ENCODE results near the gene PNKP.
A peak's percentile ranks its signal among the peaks of the same experiment; 100 is the strongest.

PNKP gene

DNA sequence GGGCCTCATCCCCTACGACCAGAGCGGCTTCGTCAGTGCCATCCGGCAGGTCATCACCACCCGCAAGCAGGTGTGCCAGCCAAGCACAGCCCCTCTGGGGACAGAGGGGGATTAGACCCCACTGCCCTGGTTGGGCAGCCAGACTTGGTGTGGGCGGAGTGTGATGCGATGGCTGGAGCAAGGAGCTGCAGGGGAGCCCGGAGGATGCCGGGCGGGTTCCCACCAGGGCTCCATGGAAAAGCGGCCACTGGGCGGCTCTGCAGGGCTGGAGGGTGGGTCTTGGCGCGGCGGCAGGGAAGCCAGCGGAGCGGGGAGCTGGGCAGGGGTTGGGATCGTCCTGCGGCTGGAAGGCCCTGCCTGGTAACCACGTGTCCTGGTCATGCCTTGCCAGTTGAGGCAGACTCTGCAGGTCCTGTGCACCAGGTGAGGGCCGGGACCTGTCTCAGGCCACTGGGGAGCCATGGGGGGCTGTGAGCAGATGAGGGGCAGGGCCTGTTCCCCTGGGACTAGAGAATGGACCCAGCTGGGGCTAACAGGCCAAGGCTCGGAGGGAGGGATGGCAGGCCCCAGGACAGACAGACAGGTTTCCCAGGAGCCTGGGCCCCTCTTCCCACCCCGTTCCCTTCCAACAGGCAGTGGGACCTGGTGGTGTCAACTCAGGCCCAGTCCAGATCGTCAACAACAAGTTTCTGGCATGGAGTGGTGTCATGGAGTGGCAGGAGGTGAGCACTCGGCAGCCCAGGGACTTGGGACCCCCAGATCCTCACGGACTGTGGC, 10.1 kb downstream of the PNKP start:
- DNase-seq: no peak

- no peak for DNase-seq
Measured at GRCh38 chr19:49856574-49857021, 10.8 kb downstream of the PNKP start.

GRCh38 chr19:49855676-49856573, 11.5 kb downstream of the PNKP start:
- no peak for DNase-seq

- no peak for DNase-seq
Measured at GRCh38 chr19:49855277-49855675, 12.1 kb downstream of the PNKP start.

GRCh38 chr19:49854378-49855263, 12.8 kb downstream of the PNKP start:
- DNase-seq: no peak

DNA sequence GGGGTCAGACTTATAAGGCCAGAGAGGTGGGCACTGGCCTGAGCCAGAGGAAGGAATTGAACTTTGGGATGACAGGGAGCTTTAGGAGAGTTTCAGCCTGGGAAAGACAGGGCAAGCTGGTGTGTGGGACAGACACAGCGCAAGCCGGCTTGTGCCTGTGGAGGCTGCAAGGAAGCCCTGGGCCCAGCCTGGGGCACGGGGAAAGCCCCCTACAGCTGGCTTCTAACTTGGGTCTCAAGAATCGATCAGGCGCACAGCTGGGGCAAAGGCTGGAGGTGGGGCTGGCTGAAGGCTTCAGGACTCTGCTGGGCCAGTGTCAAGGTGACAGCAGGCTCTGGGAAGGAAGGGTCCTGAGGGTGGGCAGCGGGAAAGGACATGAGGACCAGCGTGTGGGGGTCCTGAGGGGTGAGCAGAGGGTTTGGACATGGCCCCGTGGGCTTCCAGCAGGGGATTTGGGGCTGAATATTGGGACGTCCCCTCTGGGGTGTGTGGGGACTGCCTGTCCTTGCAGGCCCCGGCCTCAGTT, 13.5 kb downstream of the PNKP start:
- DNase-seq: no peak

GRCh38 chr19:49852631-49853126, 14.7 kb downstream of the PNKP start:
- DNase-seq: no peak

DNA sequence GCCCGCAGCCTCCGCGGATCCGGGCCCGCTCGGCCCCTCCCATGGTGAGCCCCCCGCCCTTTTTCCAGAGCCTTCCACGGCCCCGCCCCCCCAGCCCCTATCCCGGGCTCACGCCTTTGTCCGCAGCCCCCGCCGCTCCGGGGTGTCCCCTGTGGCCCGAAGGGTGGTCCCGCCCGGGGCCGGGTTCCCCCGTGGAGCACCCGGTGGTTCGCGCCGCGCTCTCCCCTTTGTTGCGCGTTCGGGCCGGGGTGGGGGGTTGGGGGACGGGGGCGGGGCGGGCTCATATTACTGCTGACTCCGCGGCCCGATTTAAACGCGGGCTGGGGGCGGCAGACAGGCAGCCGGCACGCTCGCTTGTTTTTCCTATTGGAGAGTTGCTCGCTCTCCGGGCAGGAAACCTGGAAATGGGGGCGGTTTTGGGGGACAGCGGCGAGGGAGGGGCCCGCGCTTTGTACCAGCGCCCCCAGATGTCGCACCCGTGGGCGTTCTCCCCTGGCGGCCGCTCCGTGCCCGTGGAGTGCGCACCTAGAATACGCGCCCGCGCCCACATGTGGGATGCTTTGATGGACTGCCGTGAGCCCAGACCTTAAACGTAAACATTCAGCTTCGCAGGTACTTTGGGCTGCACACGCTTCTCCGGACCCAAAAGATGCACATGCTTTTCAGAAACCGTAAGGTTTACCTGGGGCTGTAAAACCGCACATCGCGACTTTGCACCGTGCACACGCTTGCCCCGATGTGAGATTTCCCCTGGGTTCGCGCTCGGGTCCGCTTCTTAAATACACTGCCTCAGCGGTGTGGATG, 15.7 kb downstream of the PNKP start:
- DNase-seq: peak; percentile 25

DNA sequence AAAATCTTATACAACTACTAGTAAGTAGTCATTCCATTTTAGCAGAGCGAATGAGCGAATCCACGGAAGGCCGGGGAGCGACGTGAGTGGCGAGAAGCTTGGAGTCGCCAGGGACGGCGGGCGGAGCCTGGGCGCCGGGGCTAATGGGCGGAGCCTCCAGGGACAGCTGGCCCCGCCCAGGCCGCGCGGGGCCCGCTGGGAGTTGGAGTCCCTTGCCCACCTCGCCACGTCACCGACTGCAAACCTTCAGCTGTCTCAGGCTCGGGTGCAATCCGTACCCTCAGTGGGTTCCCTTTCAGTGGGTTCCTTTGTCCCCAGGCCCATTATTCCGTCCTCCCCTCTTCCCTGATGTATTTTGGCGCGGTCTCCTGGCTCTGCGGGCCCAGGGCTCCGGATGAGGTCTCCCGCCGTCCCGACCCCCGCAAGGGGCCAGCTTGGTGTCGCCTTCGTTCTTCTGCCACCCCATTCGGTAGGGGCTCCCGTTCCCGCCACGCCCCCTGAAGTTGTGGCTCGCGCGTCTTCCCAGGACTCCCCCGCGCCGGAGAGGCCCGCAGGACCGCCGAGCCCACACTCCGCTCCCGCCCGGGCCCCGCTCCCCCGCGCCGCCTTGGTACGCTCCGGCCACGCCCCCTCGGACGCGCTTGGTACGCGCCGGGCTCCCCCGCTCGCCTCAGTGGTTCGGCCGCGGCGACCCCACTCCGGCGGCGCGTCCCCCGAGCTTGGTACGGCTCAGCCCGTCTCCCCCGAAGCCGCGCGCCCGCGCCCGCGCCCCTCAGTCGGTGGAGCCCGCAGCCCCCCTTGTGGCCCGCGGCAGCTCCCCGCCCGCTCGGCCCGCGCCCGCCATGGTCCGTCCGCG, 16.7 kb downstream of the PNKP start, which contains the start of gene PTOV1:
Gene PTOV1, plus strand, starts transcription at position 673 of the 856 bp plus-strand sequence.
- peak; percentile 91 for DNase-seq

- DNase-seq: no peak
Measured at GRCh38 chr19:49850221-49850486, 17.2 kb downstream of the PNKP start.

DNA sequence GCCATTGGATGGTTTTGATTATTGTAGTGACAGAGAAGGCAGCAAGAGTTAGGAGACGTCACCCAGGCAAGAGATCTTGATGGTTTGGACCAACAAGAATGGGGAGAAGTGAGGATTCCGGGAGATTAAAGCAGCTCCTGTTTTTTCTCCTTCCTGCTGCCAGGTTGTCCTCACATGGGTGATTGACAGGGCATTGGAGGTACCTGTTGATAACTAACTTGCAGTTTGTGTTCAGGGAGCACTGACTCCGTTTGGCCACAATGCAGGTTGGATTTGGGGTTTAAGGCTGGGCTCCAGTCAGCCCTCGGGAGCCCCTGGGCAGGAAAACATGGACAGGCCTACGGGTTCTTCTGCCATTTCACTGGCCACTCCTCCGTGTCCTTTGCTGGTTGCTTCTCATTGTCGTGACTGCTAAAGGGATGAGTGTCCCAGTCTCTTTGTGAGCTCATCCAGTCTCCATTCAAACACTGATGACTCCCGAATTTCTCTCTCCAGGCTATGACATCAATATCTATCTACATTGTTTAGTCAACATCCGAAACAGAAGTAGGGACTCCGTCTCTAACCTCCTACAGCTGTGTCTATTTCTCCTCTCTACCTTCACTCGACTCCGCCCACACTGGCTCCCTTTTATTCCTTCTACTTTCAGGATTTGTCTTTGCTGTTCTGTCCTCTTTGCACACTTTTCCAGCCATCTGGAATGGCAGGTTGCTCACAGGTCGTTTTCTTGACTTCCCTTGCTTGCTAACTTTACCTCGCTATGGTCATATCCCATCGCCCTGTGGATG, 17.7 kb downstream of the PNKP start:
- no peak for DNase-seq

DNA sequence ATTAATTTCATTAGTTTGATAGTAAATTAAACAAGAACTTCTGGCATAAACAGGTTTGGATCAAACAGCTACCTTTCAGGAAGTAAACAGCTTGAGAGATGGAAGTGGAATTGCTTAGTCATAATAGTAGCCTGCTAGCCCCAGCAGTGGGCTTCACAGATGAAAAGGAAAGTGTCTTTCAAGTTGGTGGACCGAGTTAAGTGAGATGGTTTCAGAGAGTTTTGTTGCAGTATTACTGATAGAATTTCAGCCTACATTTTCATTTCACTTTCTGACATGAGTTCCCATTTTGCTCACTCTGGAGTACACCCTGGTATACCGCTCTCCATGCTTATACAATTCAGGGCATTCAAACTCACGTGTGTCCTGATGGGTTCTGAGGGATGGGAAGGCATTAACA, 18.4 kb downstream of the PNKP start:
- DNase-seq: no peak

GRCh38 chr19:49847731-49848696, 19.4 kb downstream of the PNKP start:
- DNase-seq: peak; percentile 30

DNA sequence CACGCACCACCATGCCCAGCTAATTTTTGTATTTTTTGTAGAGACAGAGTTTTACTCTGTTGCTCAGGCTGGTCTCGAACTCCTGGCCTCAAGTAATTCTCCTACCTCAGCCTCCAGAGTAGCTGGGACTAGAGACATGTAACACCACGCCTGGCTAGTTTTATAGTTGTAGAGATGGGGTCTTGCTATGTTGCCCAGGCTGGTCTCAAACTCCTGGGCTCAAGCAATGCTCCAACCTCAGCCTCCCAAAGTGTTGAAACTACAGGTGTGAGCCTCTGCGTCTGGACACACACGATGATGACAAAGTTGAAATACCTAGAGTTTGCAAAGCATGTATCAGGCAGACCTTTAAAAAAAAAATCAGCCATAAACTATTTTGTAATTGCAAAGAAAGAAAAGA, 21.0 kb downstream of the PNKP start:
- DNase-seq: no peak

- no peak for DNase-seq
Measured at GRCh38 chr19:49845414-49845813, 22.0 kb downstream of the PNKP start.

GRCh38 chr19:49844138-49845095, 23.0 kb downstream of the PNKP start:
- DNase-seq: no peak

GRCh38 chr19:49843265-49843664, 24.1 kb downstream of the PNKP start:
- DNase-seq: no peak
